ENCODE measurements around the gene MRNIP.

GRCh38 chr5:179812997-179813607 is 45.5 kb downstream of the MRNIP start:
- TF ChIP-seq CTCF (conservative IDR thresholded peaks at IDR 0.05; ENCODE audit: low read depth, low read length) (no peak), RAD21 (IDR thresholded peaks at IDR 0.05; ENCODE audit: low read length) (no peak), POLR2A (IDR thresholded peaks at IDR 0.05; ENCODE audit: low read depth, low read length) (no peak), CEBPB (IDR thresholded peaks at IDR 0.05; ENCODE audit: low read depth, low read length) (no peak), USF2 (IDR thresholded peaks at IDR 0.05; ENCODE audit: low read depth, low read length) (no peak), SMC3 (IDR thresholded peaks at IDR 0.05; ENCODE audit: low read depth, low read length) (no peak), MXI1 (IDR thresholded peaks at IDR 0.05; ENCODE audit: borderline replicate concordance, low read depth, low read length) (no peak), MAFK (IDR thresholded peaks at IDR 0.05; ENCODE audit: low read depth, low read length) (no peak), BHLHE40 (IDR thresholded peaks at IDR 0.05; ENCODE audit: low read depth, low read length) (no peak), FOS (IDR thresholded peaks at IDR 0.05; ENCODE audit: low read depth, low read length) (no peak), ELK1 (IDR thresholded peaks at IDR 0.05; ENCODE audit: borderline replicate concordance, low read depth, low read length) (no peak), RFX5 (IDR thresholded peaks at IDR 0.05; ENCODE audit: low read depth, low read length) (no peak), CHD1 (IDR thresholded peaks at IDR 0.05; ENCODE audit: low read depth, low read length) (no peak), NFE2L2 (IDR thresholded peaks at IDR 0.05; ENCODE audit: low read depth, low read length) (no peak)

All from IMR-90 (cell line).